ENCODE data around the gene OLFML2B. TPM values are rescaled to one million over a fixed set of nuclear protein-coding genes. Genes with fewer than 3 reads are reported as not detected.

The OLFML2B gene
- total RNA-seq, 3 donors from 2014 or later = 1.4 to 29.6 (median 5.0) TPM

- Histone ChIP-seq H3K4me1 (ENCODE audit: low read depth) (no peaks in the 10 kb centered on the region), H3K36me3 (ENCODE audit: low read depth) (no peaks in the 10 kb centered on the region), H3K9me3 (no peaks in the 10 kb centered on the region), H3K4me3 (no peak overlapping the region)
- ATAC-seq (no peak), DNase-seq (no peak)
- TF ChIP-seq CTCF (IDR thresholded peaks at IDR 0.05) = no peak
- intact Hi-C loops (cut with DNase I, micrococcal nuclease) = no loop called here
These were observed 37.3 kb downstream of the OLFML2B start for GRCh38 chr1:161986328-161986727.

GRCh38 chr1:161985301-161985822 is 38.3 kb downstream of the OLFML2B start:
- intact Hi-C loops (cut with DNase I, micrococcal nuclease) = no loop called here
- no peak for ATAC-seq
- Histone ChIP-seq H3K36me3 (ENCODE audit: low read depth) (no peaks in the 10 kb centered on the region), H3K4me3 (no peak overlapping the region), H3K9me3 (no peaks in the 10 kb centered on the region), H3K4me1 (ENCODE audit: low read depth) (no peaks in the 10 kb centered on the region)
- TF ChIP-seq CTCF (IDR thresholded peaks at IDR 0.05) = no peak
- no peak for DNase-seq

GRCh38 chr1:161983725-161984124 is 39.9 kb downstream of the OLFML2B start:
- intact Hi-C loops (cut with DNase I, micrococcal nuclease) = no loop called here
- Histone ChIP-seq H3K4me1 (ENCODE audit: low read depth) (no peaks in the 10 kb centered on the region), H3K36me3 (ENCODE audit: low read depth) (no peaks in the 10 kb centered on the region), H3K9me3 (no peaks in the 10 kb centered on the region), H3K4me3 (no peak overlapping the region)
- no peak for TF ChIP-seq CTCF (IDR thresholded peaks at IDR 0.05)
- ATAC-seq (no peak), DNase-seq (no peak)

- Histone ChIP-seq H3K4me1 (ENCODE audit: low read depth) (no peaks in the 10 kb centered on the region), H3K36me3 (ENCODE audit: low read depth) (no peaks in the 10 kb centered on the region), H3K9me3 (no peaks in the 10 kb centered on the region), H3K4me3 (no peak overlapping the region)
- no peak for DNase-seq
- ATAC-seq = no peak
- intact Hi-C loops (cut with DNase I, micrococcal nuclease) = no loop called here
- TF ChIP-seq CTCF (IDR thresholded peaks at IDR 0.05) = no peak
These were observed 40.8 kb downstream of the OLFML2B start for GRCh38 chr1:161982917-161983316.

- intact Hi-C loops (cut with DNase I, micrococcal nuclease) = no loop called here
- ATAC-seq (no peak), DNase-seq (no peak)
- H3K9me3 ChIP-seq = no peaks in the 10 kb centered on the region
- no peak for TF ChIP-seq CTCF (IDR thresholded peaks at IDR 0.05)
- no peak overlapping the region for H3K4me3 ChIP-seq
- H3K36me3 ChIP-seq (ENCODE audit: low read depth) = no peaks in the 10 kb centered on the region
- H3K4me1 ChIP-seq (ENCODE audit: low read depth) = no peaks in the 10 kb centered on the region
These were observed 41.2 kb downstream of the OLFML2B start for GRCh38 chr1:161982507-161982895.

All from mucosa of descending colon (tissue), 3 donors.